DOHH2 (cell line): ENCODE results near the gene MUC20.

ENCODE experiments used
- H3F3A ChIP-seq: fragments of 200-600 bp; sonication (generic), shearing (Covaris generic); 2 replicates; pipeline ENCODE4 v1.6.0; 2016; ENCODE audit warnings: antibody characterized with exemption, mild to moderate bottlenecking; ENCODE audit not compliant: control insufficient read depth, insufficient read depth
- H3K27ac ChIP-seq: fragments of 200-600 bp; sonication (generic); 2 replicates; pipeline ENCODE4 v1.5.1; 2014; ENCODE audit warnings: low read depth, mild to moderate bottlenecking, low read length, moderate library complexity
- H3K27me3 ChIP-seq: fragments of 200-600 bp; sonication (generic); 2 replicates; pipeline ENCODE4 v1.6.1; 2014; ENCODE audit warnings: mild to moderate bottlenecking, low read length, mixed read lengths; ENCODE audit not compliant: control insufficient read depth
- H3K36me3 ChIP-seq: fragments of 200-600 bp; sonication (generic); 2 replicates; pipeline ENCODE4 v1.6.1; 2014; ENCODE audit warnings: mild to moderate bottlenecking, low read length, moderate library complexity, mixed read lengths; ENCODE audit not compliant: control insufficient read depth
- H3K4me1 ChIP-seq: fragments of 200-600 bp; sonication (generic); 2 replicates; pipeline ENCODE4 v1.6.1; 2014; ENCODE audit warnings: mild to moderate bottlenecking, low read length, mixed read lengths; ENCODE audit not compliant: control insufficient read depth
- H3K4me2 ChIP-seq: fragments of 200-600 bp; sonication (generic); 2 replicates; pipeline ENCODE4 v1.6.0; 2014; ENCODE audit warnings: mild to moderate bottlenecking, low read length, moderate library complexity
- H3K4me3 ChIP-seq: fragments of 200-600 bp; sonication (generic); 2 replicates; pipeline ENCODE4 v1.5.1; 2014; ENCODE audit warnings: mild to moderate bottlenecking, low read length, mixed read lengths
- H3K79me2 ChIP-seq: fragments of 200-600 bp; sonication (generic); 2 replicates; pipeline ENCODE4 v1.6.1; 2014; ENCODE audit warnings: mild to moderate bottlenecking, low read length, mixed read lengths; ENCODE audit not compliant: control insufficient read depth
- H3K9me2 ChIP-seq: fragments of 200-600 bp; sonication (generic); replicated peaks from 2 replicates; pipeline ENCODE4 v1.6.1; 2014; ENCODE audit warnings: mild to moderate bottlenecking, low read length, mixed read lengths; ENCODE audit not compliant: control insufficient read depth
- H3K9me3 ChIP-seq: fragments of 200-600 bp; sonication (generic); 2 replicates; pipeline ENCODE4 v1.6.1; 2014; ENCODE audit warnings: antibody characterized with exemption, low read length, mixed read lengths; ENCODE audit not compliant: control insufficient read depth, insufficient read depth
- H4K20me1 ChIP-seq: fragments of 200-600 bp; sonication (generic); 2 replicates; pipeline ENCODE4 v1.6.0; 2014; ENCODE audit warnings: low read depth, mild to moderate bottlenecking, antibody characterized with exemption, low read length, moderate library complexity; ENCODE audit not compliant: control insufficient read depth, insufficient read depth
- EZH2phosphoT487 ChIP-seq: fragments of 200-600 bp; sonication (generic); IDR thresholded peaks from 2 replicates; pipeline ENCODE4 v1.6.1; 2017; ENCODE audit warnings: borderline replicate concordance, mild to moderate bottlenecking, antibody characterized with exemption, low read length, moderate library complexity, mixed read lengths
- TF ChIP-seq, protein P1 (sequence below): fragments of 200-600 bp; sonication (generic); IDR thresholded peaks from one replicate; pipeline ENCODE4 v1.5.1; 2014; ENCODE audit warnings: antibody characterized with exemption, mild to moderate bottlenecking, low read depth, low read length; ENCODE audit not compliant: poor library complexity, severe bottlenecking

The MUC20 gene

DNA sequence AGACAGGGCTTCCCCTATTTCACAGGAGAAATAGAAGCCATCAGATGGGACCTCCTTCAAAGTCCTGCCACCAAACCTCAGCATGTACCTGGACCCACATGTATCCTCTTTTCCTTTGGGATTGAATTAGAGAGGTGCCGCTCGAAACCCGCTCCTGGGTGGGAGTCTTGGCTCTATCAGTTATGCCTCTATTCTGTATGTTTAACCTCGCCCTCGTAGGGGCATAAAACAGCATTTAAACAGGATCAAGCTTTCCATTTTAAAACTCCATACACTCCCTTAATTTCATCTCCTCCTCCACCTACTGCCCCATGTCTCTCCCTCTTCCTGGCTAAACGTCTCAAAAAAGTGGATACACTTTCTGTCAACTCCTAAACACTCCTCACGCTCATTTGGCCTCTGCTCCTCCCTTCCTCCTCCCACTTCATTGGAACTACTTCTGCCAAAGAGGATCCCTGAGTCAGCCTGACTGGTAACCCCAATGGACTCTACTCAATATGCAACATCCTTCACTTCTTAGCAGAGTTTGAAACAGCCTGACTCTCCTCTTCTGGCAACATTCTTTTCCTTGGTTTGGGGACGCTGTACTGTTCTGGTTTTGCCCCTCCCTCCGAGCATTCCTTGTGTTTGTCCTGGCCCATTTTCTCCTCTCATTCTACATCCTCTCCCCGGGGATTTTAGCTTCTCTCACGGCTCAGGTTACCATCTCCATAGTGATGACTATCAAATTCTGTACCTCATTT lies 23.0 kb upstream of the MUC20 start:
- Histone ChIP-seq H3K9me2 (no peaks in the 10 kb centered on the region), H3K4me3 (no peak overlapping the region)

DNA sequence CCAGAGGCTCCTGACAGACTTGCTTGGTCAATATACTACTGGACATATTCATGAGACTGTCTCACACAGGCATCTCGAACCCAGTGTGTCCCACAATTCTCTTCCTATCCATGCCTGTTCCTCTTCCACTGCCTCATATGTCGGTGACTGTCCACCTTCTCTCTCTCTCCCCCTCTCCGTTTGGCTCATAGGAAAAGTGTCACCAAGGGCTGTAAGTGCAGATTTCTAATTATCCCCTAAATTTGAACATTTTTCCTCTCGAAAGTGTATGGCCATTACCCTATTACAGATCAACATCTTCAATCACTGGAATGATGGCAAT lies 22.5 kb upstream of the MUC20 start:
- TF ChIP-seq EZH2phosphoT487: no peak
- TF ChIP-seq, protein P1, sequence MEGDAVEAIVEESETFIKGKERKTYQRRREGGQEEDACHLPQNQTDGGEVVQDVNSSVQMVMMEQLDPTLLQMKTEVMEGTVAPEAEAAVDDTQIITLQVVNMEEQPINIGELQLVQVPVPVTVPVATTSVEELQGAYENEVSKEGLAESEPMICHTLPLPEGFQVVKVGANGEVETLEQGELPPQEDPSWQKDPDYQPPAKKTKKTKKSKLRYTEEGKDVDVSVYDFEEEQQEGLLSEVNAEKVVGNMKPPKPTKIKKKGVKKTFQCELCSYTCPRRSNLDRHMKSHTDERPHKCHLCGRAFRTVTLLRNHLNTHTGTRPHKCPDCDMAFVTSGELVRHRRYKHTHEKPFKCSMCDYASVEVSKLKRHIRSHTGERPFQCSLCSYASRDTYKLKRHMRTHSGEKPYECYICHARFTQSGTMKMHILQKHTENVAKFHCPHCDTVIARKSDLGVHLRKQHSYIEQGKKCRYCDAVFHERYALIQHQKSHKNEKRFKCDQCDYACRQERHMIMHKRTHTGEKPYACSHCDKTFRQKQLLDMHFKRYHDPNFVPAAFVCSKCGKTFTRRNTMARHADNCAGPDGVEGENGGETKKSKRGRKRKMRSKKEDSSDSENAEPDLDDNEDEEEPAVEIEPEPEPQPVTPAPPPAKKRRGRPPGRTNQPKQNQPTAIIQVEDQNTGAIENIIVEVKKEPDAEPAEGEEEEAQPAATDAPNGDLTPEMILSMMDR: no peak
- no peaks in the 10 kb centered on the region for H4K20me1 ChIP-seq
- H3K9me3 ChIP-seq: no peaks in the 10 kb centered on the region
- H3K36me3 ChIP-seq: 0 out of 2 replicates have a peak, but pooled peaks cover 2% of the 10 kb centered on the region
- H3F3A ChIP-seq: no peaks in the 10 kb centered on the region
- no peaks in the 10 kb centered on the region for H3K9me2 ChIP-seq
- no peaks in the 10 kb centered on the region for H3K27me3 ChIP-seq
- H3K4me1 ChIP-seq: no peaks in the 10 kb centered on the region
- H3K79me2 ChIP-seq: no peaks in the 10 kb centered on the region
- no peak overlapping the region for H3K27ac ChIP-seq
- no peak overlapping the region for H3K4me2 ChIP-seq
- no peak overlapping the region for H3K4me3 ChIP-seq

More for the DNA sequence above, 23.0 kb upstream of the MUC20 start:
- Histone ChIP-seq H3K36me3 (0 out of 2 replicates have a peak, but pooled peaks cover 2% of the 10 kb centered on the region), H3K79me2 (no peaks in the 10 kb centered on the region), H3K27ac (no peak overlapping the region), H3F3A (no peaks in the 10 kb centered on the region), H3K27me3 (no peaks in the 10 kb centered on the region), H3K4me2 (no peak overlapping the region), H4K20me1 (no peaks in the 10 kb centered on the region), H3K9me3 (no peaks in the 10 kb centered on the region), H3K4me1 (no peaks in the 10 kb centered on the region)
- TF ChIP-seq, protein P1: no peak
- TF ChIP-seq EZH2phosphoT487: no peak

DNA sequence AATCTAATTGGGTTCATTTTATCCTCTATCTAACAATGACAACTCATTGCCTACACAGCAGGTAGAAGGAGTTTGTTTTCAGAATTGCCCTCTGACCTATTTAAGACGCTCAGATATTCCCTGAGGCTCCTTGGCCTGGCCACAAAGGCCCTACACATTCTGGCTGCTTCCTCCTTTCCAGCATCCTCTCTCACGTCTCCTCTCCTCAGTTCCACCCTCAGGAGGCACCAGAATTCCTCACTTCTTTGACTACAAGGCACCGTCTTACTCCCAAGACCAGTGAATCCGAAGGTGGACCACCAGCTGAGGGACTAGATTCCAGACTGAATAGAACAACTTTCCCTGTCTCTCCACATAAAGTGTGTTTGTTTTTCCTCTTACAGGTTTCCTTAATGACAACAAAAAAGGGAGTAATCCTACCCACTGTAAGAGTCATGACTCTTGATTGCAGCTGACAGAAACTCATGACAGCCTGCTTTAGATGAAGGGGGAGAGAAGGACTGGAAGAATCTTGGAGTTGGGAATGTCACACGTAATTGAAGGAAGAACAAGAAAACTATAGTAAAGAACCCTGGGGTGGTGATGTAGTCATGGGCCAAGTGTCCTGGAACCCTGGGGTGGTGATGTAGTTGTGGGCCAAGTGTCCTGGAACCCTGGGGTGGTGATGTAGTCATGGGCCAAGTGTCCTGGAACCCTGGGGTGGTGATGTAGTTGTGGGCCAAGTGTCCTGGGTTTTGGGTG lies 22.0 kb upstream of the MUC20 start:
- TF ChIP-seq EZH2phosphoT487: no peak
- no peak overlapping the region for H3K4me2 ChIP-seq
- no peak overlapping the region for H3K4me3 ChIP-seq
- no peaks in the 10 kb centered on the region for H3K9me3 ChIP-seq
- no peaks in the 10 kb centered on the region for H3F3A ChIP-seq
- no peaks in the 10 kb centered on the region for H3K4me1 ChIP-seq
- H3K79me2 ChIP-seq: no peaks in the 10 kb centered on the region
- H3K27me3 ChIP-seq: no peaks in the 10 kb centered on the region
- no peak overlapping the region for H3K27ac ChIP-seq
- H3K36me3 ChIP-seq: 0 out of 2 replicates have a peak, but pooled peaks cover 2% of the 10 kb centered on the region
- H4K20me1 ChIP-seq: no peaks in the 10 kb centered on the region
- no peaks in the 10 kb centered on the region for H3K9me2 ChIP-seq

DNA sequence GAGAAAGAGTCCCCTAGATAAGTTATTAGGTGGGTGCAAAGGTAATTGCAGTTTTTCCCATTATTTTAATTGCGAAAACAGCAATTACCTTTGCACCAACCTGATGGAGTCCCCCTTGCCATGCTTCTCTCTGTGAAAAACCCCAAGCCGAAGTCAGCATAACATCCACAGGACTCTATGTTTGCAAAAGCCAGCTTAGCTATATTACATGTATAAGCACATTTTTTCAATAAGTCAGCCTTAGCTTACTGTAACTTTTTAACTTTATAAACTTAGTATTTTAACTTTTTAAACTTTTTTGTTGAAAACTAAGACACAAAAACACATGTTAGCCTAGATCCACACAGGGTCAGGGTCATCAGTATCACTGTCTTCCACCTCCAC lies 21.4 kb upstream of the MUC20 start:
- no peak overlapping the region for H3K4me3 ChIP-seq
- H3F3A ChIP-seq: no peaks in the 10 kb centered on the region
- H3K9me3 ChIP-seq: no peaks in the 10 kb centered on the region
- 0 out of 2 replicates have a peak, but pooled peaks cover 2% of the 10 kb centered on the region for H3K36me3 ChIP-seq
- H3K79me2 ChIP-seq: no peaks in the 10 kb centered on the region
- H3K27ac ChIP-seq: no peak overlapping the region
- no peak overlapping the region for H3K4me2 ChIP-seq
- H3K4me1 ChIP-seq: no peaks in the 10 kb centered on the region
- no peaks in the 10 kb centered on the region for H3K27me3 ChIP-seq
- no peak for TF ChIP-seq EZH2phosphoT487
- TF ChIP-seq, protein P1: no peak
- no peaks in the 10 kb centered on the region for H4K20me1 ChIP-seq
- no peaks in the 10 kb centered on the region for H3K9me2 ChIP-seq
